MM.1S (cell line): ENCODE results near the gene COBL.

Source experiments
- EZH2phosphoT487 ChIP-seq: fragments of 300-600 bp; sonication (generic); IDR thresholded peaks from 2 replicates; pipeline ENCODE4 v1.6.1; 2018; ENCODE audit warnings: antibody characterized with exemption, low read length
- TF ChIP-seq, protein P1 (sequence below): fragments of 300-600 bp; sonication (generic); IDR thresholded peaks from 2 replicates; pipeline ENCODE4 v1.5.1; 2016; ENCODE audit warnings: antibody characterized with exemption, low read length, mixed read lengths

DNA sequence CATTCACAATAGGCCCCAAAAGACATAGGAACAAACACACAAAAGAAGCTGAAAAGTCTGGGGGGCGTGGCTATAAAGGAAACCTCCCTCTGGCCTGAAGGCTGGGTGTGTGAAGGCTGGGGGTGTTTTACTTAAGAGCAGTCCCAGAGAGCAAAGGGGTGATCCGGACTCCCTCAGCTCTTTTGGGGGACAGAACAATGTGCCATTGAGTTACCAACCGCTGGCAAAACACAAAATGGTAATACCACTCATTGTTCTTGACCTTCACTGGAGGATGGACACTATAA, 189.0 kb downstream of the COBL start:
- TF ChIP-seq, protein P1, sequence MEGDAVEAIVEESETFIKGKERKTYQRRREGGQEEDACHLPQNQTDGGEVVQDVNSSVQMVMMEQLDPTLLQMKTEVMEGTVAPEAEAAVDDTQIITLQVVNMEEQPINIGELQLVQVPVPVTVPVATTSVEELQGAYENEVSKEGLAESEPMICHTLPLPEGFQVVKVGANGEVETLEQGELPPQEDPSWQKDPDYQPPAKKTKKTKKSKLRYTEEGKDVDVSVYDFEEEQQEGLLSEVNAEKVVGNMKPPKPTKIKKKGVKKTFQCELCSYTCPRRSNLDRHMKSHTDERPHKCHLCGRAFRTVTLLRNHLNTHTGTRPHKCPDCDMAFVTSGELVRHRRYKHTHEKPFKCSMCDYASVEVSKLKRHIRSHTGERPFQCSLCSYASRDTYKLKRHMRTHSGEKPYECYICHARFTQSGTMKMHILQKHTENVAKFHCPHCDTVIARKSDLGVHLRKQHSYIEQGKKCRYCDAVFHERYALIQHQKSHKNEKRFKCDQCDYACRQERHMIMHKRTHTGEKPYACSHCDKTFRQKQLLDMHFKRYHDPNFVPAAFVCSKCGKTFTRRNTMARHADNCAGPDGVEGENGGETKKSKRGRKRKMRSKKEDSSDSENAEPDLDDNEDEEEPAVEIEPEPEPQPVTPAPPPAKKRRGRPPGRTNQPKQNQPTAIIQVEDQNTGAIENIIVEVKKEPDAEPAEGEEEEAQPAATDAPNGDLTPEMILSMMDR, result no peak
- no peak for TF ChIP-seq EZH2phosphoT487
